Caco-2 (cell line): ENCODE measurements around the gene ZNF778. TPM values are rescaled to one million over a fixed set of nuclear protein-coding genes. Genes with fewer than 3 reads are reported as not detected.

Experiments used
- BruUV-seq: library from RNA; stranded (reverse); fragments of 400-500 nt; replicated peaks from 2 replicates; lab custom pipeline; 2021; lab: Mats Ljungman, UMichigan
- CTCF ChIA-PET: fragments of 300-600 bp; sonication (Branson Sonifier 250); formaldehyde crosslinking; loops from one replicate; lab custom pipeline; 2022; ENCODE audit warnings: antibody characterized with exemption; lab: Charles Lee
- POLR2A ChIA-PET: fragments of 300-600 bp; sonication (Branson Sonifier 250); formaldehyde crosslinking; loops from one replicate; lab custom pipeline; 2022; ENCODE audit warnings: antibody characterized with exemption; lab: Charles Lee
- DNase-seq, 2 experiments: peaks; one replicate each; pipeline versions ENCODE4 v3.0.0 to v3.0.0-alpha.2; 2020 to 2022
- H3K27me3 ChIP-seq: replicated peaks from 2 replicates; pipeline ENCODE4 v1.6.0; 2011; ENCODE audit warnings: low read length; ENCODE audit not compliant: control insufficient read depth, insufficient read depth
- H3K36me3 ChIP-seq: 2 replicates; pipeline ENCODE4 v1.5.1; 2011; ENCODE audit warnings: low read length; ENCODE audit not compliant: control insufficient read depth, insufficient read depth
- H3K4me1 ChIP-seq: fragments of 250-450 bp; sonication (Bioruptor Pico); 2 replicates; pipeline ENCODE4 v1.5.1; 2020; ENCODE audit warnings: mild to moderate bottlenecking
- H3K4me3 ChIP-seq: 2 replicates; pipeline ENCODE4 v1.5.1; 2011; ENCODE audit warnings: low read depth, mild to moderate bottlenecking, control low read depth, low read length
- H3K9me3 ChIP-seq: fragments of 250-450 bp; sonication (Bioruptor Pico); 2 replicates; pipeline ENCODE4 v1.5.1; 2020; ENCODE audit warnings: mild to moderate bottlenecking, moderate library complexity
- H3K27ac Mint-ChIP-seq: one replicate; pipeline ENCODE4 v1.8.0; 2022; ENCODE audit warnings: mixed read lengths; ENCODE audit not compliant: unreplicated experiment
- H3K27me3 Mint-ChIP-seq: one replicate; pipeline ENCODE4 v1.8.0; 2022; ENCODE audit warnings: mixed read lengths; ENCODE audit not compliant: insufficient read depth, unreplicated experiment
- H3K36me3 Mint-ChIP-seq: one replicate; pipeline ENCODE4 v1.8.0; 2022; ENCODE audit warnings: mild to moderate bottlenecking, mixed read lengths; ENCODE audit not compliant: insufficient read depth, unreplicated experiment
- H3K4me1 Mint-ChIP-seq: one replicate; pipeline ENCODE4 v1.8.0; 2022; ENCODE audit warnings: low read depth, mixed read lengths; ENCODE audit not compliant: unreplicated experiment
- H3K4me3 Mint-ChIP-seq: one replicate; pipeline ENCODE4 v1.8.0; 2022; ENCODE audit warnings: mild to moderate bottlenecking, moderate library complexity, mixed read lengths; ENCODE audit not compliant: unreplicated experiment
- H3K9me3 Mint-ChIP-seq: one replicate; pipeline ENCODE4 v1.8.0; 2022; ENCODE audit warnings: mixed read lengths; ENCODE audit not compliant: unreplicated experiment
- intact Hi-C: fragments of 100-400 bp; cut with micrococcal nuclease; formaldehyde crosslinking; loops from one replicate; pipeline ENCODE4 v1.10.0; 2022; ENCODE audit not compliant: unreplicated experiment
- total RNA-seq: library from RNA; stranded (reverse); gene quantifications from 2 replicates; pipeline ENCODE4 v1.2.3, GENCODE V29; 2022
- TF ChIP-seq, protein P1 (sequence below), 2 experiments: fragments of 200-600 bp in 1 of 2; IDR thresholded peaks; 1 replicate in 1 of 2; 2 replicates in 1 of 2; pipeline versions ENCODE4 v1.5.1 to v1.8.0; 2011 to 2022; ENCODE audit warnings: antibody characterized with exemption in 1 of 2, control low read depth in 1 of 2, inconsistent platforms in 1 of 2, low read depth in 1 of 2, low read length in 1 of 2, mild to moderate bottlenecking in 1 of 2, moderate library complexity in 1 of 2; ENCODE audit not compliant: insufficient read depth in 1 of 2, severe bottlenecking in 1 of 2, unreplicated experiment in 1 of 2

ZNF778 gene
- total RNA-seq, 1 experiment from 2014 or later = 18.1 TPM

DNA sequence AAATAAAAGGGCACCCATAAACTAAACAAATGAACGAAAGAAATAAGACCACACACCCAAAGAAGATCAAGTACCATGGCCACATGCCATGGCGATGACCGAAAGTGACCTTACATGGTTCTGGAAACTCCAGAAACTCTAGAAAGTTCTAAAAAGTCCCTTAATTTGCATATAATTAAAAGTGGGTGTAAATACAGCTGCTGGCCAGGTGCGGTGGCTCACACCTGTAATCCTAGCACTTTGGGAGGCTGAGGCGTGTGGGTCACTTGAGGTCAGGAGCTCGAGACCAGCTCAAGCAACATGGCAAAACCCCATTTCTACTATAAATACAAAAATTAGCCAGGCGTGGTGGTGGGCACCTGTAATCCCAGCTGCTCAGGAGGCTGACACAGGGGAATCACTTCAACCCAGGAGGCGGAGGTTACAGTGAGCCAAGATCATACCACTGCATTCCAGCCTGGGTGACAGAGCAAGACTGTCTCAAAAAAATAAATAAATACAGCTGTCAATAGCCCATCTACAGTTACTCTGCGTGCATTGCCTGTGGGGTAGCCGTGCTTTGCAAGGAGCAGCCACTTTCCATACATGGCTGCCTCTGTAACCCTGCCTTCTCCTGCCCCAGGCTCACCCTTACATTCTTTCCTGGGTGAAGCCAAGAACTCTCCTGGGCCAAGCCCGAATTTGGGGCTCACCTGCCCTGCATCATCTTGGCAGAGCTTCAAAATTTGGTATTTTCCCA is 7.2 kb upstream of the ZNF778 start:
- Mint-ChIP-seq H3K27ac (no peak overlapping the region), H3K27me3 (no peaks in the 10 kb centered on the region), H3K9me3 (no peaks in the 10 kb centered on the region), H3K4me3 (no peak overlapping the region), H3K36me3 (no peaks in the 10 kb centered on the region), H3K4me1 (no peaks in the 10 kb centered on the region)
- no peaks in the 10 kb centered on the region for H3K27me3 ChIP-seq
- intact Hi-C loops = no loop called here
- ChIA-PET POLR2A (no interaction called here), CTCF (no interaction called here)
- H3K9me3 ChIP-seq = no peaks in the 10 kb centered on the region
- H3K36me3 ChIP-seq = no peaks in the 10 kb centered on the region
- TF ChIP-seq, protein P1, sequence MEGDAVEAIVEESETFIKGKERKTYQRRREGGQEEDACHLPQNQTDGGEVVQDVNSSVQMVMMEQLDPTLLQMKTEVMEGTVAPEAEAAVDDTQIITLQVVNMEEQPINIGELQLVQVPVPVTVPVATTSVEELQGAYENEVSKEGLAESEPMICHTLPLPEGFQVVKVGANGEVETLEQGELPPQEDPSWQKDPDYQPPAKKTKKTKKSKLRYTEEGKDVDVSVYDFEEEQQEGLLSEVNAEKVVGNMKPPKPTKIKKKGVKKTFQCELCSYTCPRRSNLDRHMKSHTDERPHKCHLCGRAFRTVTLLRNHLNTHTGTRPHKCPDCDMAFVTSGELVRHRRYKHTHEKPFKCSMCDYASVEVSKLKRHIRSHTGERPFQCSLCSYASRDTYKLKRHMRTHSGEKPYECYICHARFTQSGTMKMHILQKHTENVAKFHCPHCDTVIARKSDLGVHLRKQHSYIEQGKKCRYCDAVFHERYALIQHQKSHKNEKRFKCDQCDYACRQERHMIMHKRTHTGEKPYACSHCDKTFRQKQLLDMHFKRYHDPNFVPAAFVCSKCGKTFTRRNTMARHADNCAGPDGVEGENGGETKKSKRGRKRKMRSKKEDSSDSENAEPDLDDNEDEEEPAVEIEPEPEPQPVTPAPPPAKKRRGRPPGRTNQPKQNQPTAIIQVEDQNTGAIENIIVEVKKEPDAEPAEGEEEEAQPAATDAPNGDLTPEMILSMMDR (IDR thresholded peaks at IDR 0.05; ENCODE audit: insufficient read depth in 1 of 2, low read depth in 1 of 2, low read length in 1 of 2, severe bottlenecking in 1 of 2, unreplicated experiment in 1 of 2) = no peak
- no TSS peak for BruUV-seq
- H3K4me3 ChIP-seq = no peak overlapping the region
- H3K4me1 ChIP-seq = no peaks in the 10 kb centered on the region
- no peak for DNase-seq

DNA sequence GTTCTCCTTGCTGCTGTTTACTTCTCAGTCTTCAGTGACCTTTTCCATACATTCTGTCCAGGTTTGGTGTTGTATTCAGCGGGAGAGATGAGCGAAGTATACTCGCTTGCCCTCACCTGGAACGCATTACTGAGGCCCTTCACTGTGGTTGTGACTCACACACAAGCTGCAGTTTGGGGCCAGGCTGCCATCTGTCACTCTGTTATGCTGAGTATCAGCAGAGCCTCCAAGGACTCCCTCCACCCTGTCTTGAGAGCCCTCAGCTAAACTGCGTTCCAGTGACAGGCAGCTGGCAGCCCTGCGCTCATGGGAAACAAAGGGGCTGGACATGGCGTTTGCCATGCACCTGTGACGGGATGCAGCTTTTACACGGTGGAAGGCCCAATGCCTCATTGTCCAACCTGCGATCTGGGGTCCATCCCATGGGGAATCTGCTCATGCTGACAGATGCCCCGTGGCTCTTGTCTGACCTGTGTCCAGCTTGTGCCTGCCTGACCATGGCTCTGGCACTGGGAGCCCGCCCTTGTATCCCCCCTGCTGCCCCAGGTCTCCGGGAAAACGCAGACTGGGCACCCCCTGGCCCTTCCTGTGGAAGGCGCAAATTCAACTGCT is 6.5 kb upstream of the ZNF778 start:
- Histone ChIP-seq H3K4me3 (no peak overlapping the region), H3K9me3 (no peaks in the 10 kb centered on the region), H3K27me3 (no peaks in the 10 kb centered on the region), H3K4me1 (no peaks in the 10 kb centered on the region), H3K36me3 (no peaks in the 10 kb centered on the region)
- DNase-seq = no peak
- Mint-ChIP-seq H3K9me3 (no peaks in the 10 kb centered on the region), H3K4me1 (no peaks in the 10 kb centered on the region), H3K27me3 (no peaks in the 10 kb centered on the region), H3K27ac (no peak overlapping the region), H3K36me3 (no peaks in the 10 kb centered on the region), H3K4me3 (no peak overlapping the region)
- CTCF ChIA-PET = no interaction called here
- TF ChIP-seq, protein P1 (IDR thresholded peaks at IDR 0.05; ENCODE audit: insufficient read depth in 1 of 2, low read depth in 1 of 2, low read length in 1 of 2, severe bottlenecking in 1 of 2, unreplicated experiment in 1 of 2) = no peak
- no TSS peak for BruUV-seq
- POLR2A ChIA-PET = no interaction called here
- intact Hi-C loops = no loop called here

DNA sequence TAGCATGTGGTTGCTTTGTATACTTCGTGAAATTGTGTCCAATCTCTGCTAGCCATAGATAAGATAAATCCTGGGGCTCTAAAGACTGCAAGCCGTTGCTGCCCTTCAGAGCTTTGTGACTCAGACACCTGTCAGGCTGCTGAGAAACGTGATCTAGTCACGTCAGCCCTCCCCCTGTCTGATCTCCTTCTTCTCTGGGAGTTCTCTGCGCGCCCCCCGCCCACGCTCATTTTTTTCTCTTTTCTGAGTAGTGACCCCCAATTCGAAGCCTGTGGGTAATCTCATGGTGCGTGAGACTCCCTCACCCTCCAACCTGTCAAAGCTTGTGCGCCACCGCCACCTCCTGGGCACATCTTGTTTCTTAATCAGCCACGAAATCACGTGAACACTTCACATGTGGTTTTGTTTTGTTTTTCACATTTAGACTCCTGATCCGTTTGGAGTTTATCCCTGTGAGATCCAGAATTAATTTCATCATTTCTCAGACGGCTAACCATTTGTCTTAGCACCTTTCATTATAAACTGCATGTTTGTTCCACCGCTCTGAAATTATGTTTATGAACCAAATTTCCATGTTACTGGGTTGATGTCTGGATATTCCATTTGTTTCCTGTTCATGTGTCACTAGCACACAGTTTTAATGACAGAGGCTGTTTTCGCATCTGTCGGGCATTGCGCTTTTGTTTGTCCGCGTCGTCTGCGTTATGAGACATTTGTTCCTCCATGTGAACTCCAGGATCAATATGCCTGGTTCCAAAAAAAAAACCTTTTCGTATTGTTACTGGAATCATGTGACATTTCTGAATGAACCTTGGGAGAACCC is 977 bp upstream of the ZNF778 start:
- POLR2A ChIA-PET = interaction anchor here (0.5 to 1.0 kb wide), 3 partner anchors 227 to 405 kb away, joined by 3 read pairs; partner anchors contain the start of gene APRT
- Histone ChIP-seq H3K27me3 (no peaks in the 10 kb centered on the region), H3K4me3 (peak overlapping the region; percentile 71), H3K4me1 (no peaks in the 10 kb centered on the region), H3K36me3 (peaks cover 1% of the 10 kb centered on the region; the same call in 1 of the 2 replicates), H3K9me3 (no peaks in the 10 kb centered on the region)
- BruUV-seq = no TSS peak
- intact Hi-C loops = loop anchor here (1.0 to 2.0 kb wide), 6 partner anchors 16 to 400 kb away; partner anchors contain the start of genes CDH15 and SLC22A31
- CTCF ChIA-PET = interaction anchor here (0.5 to 1.7 kb wide), 9 partner anchors 24 to 528 kb away, joined by 3 to 10 read pairs (median 4); partner anchors contain the start of gene CDH15
- H3K27me3 Mint-ChIP-seq = no peaks in the 10 kb centered on the region
- peak overlapping the region; percentile 89 for H3K4me3 Mint-ChIP-seq
- peak overlapping the region; percentile 81 for H3K27ac Mint-ChIP-seq
- no peaks in the 10 kb centered on the region for H3K9me3 Mint-ChIP-seq
- DNase-seq = peak; percentile 75 to 83
- TF ChIP-seq, protein P1 (IDR thresholded peaks at IDR 0.05; ENCODE audit: insufficient read depth in 1 of 2, low read depth in 1 of 2, low read length in 1 of 2, severe bottlenecking in 1 of 2, unreplicated experiment in 1 of 2) = peak; percentile 87 to 89
- H3K36me3 Mint-ChIP-seq = peaks cover 11% of the 10 kb centered on the region
- H3K4me1 Mint-ChIP-seq = no peaks in the 10 kb centered on the region
